OCI-LY7 (cell line): Measurements from ENCODE around the gene ATG4B.

Experiments used
- CTCF ChIP-seq: fragments of 200-600 bp; sonication (generic); conservative IDR thresholded peaks from 2 replicates; pipeline ENCODE4 v1.5.1; 2014; ENCODE audit warnings: mild to moderate bottlenecking, antibody characterized with exemption, low read length, moderate library complexity, mixed read lengths
- EZH2phosphoT487 ChIP-seq: fragments of 200-600 bp; sonication (generic); IDR thresholded peaks from 2 replicates; pipeline ENCODE4 v1.6.1; 2018; ENCODE audit warnings: low read depth, borderline replicate concordance, mild to moderate bottlenecking, mixed run types, antibody characterized with exemption, low read length, moderate library complexity, mixed read lengths

GRCh38 chr2:241695651-241696050, 58.2 kb downstream of the ATG4B start:
- TF ChIP-seq CTCF (no peak), EZH2phosphoT487 (no peak)
